Stimulated activated CD4-positive, alpha-beta T cell treated with anti-CD3 and anti-CD28 coated beads, Interleukin-12 subunit alpha, Interleukin-12 subunit beta, amount 100 ng/mL, for 24 hours (primary cell): Measurements from ENCODE around the gene ST3GAL4.

Experiments
- DNase-seq, 2 experiments: peaks; one replicate each; pipeline ENCODE4 v3.0.0-alpha.2; 2020; ENCODE audit warnings: low read depth in 2 of 2

The ST3GAL4 gene

GRCh38 chr11:126329644-126330211 lies 25.8 kb upstream of the ST3GAL4 start:
- no peak for DNase-seq

- DNase-seq: no peak
Observed at GRCh38 chr11:126331286-126331685, 24.2 kb upstream of the ST3GAL4 start.

GRCh38 chr11:126332221-126332711 lies 23.2 kb upstream of the ST3GAL4 start:
- no peak for DNase-seq

GRCh38 chr11:126333142-126333541 lies 22.3 kb upstream of the ST3GAL4 start:
- DNase-seq: no peak

GRCh38 chr11:126334659-126335462 lies 20.6 kb upstream of the ST3GAL4 start:
- DNase-seq: no peak

GRCh38 chr11:126335463-126335760 lies 20.1 kb upstream of the ST3GAL4 start:
- DNase-seq: no peak

GRCh38 chr11:126336138-126336541 lies 19.3 kb upstream of the ST3GAL4 start:
- no peak for DNase-seq

- no peak for DNase-seq
Observed at GRCh38 chr11:126336671-126337101, 18.8 kb upstream of the ST3GAL4 start.

- no peak for DNase-seq
Observed at GRCh38 chr11:126337126-126337473, 18.4 kb upstream of the ST3GAL4 start.

- no peak for DNase-seq
Observed at GRCh38 chr11:126337474-126338241, 17.8 kb upstream of the ST3GAL4 start.

- DNase-seq: no peak
Observed at GRCh38 chr11:126338346-126339055, 17.0 kb upstream of the ST3GAL4 start.

- no peak for DNase-seq
Observed at GRCh38 chr11:126339073-126339862, 16.2 kb upstream of the ST3GAL4 start.

GRCh38 chr11:126339863-126340434 lies 15.5 kb upstream of the ST3GAL4 start:
- DNase-seq: no peak

GRCh38 chr11:126340960-126341606 lies 14.4 kb upstream of the ST3GAL4 start:
- no peak for DNase-seq

- DNase-seq: no peak
Observed at GRCh38 chr11:126341760-126342161, 13.7 kb upstream of the ST3GAL4 start.

- no peak for DNase-seq
Observed at GRCh38 chr11:126343051-126343450, 12.4 kb upstream of the ST3GAL4 start.

- no peak for DNase-seq
Observed at GRCh38 chr11:126344141-126345080, 11.1 kb upstream of the ST3GAL4 start.

- DNase-seq: no peak
Observed at GRCh38 chr11:126345283-126345682, 10.2 kb upstream of the ST3GAL4 start.
